Measurements from ENCODE around the gene BBC3. TPM values are rescaled to one million over a fixed set of nuclear protein-coding genes. Genes with fewer than 3 reads are reported as not detected.

BBC3 gene
- total RNA-seq, 1 donor from 2014 or later, result 54.6 TPM

DNA sequence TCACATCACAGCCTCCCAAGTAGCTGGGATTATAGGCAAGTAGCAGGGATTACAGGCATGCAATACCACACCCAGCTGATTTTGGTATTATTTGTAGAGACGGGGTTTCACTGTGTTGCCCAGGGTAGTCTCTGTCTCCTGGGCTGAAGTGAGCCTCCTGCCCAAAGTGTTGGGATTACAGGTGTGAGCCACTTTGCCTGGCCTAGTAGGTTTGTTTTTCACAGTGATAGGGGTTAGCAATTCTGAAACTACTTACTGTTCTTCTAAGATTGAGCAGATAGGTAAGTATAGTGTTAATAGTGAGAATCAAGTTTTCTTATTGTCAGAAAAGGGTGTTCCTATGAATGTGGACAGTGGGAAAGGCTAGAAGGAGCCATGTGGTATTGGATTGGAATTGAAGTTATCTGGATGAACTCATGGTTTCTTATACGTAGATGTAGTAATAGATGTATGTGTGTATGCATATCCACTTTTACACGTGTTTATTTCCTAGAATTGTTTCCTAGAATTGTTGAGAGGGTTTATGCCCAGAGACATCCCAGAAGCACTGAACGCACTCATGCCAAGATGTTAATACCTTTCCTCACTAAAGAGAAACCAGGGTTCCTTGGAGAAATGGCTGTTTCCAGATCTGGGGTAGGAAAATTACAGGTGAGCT lies 51.2 kb downstream of the BBC3 start:
- H2AFZ ChIP-seq (ENCODE audit: low read depth, low read length), result no peak overlapping the region
- H3K4me3 ChIP-seq (ENCODE audit: insufficient read depth, low read depth, low read length), result no peak overlapping the region
- H3K27ac ChIP-seq (ENCODE audit: low read depth, low read length), result no peak overlapping the region
- peaks cover 72% of the 10 kb centered on the region for H4K20me1 ChIP-seq (ENCODE audit: insufficient read depth, low read length)
- Mint-ChIP-seq H3K36me3 (ENCODE audit: low read depth, unreplicated experiment) (peaks cover 12% of the 10 kb centered on the region), H3K27me3 (ENCODE audit: low read depth, unreplicated experiment) (no peaks in the 10 kb centered on the region), H3K4me3 (ENCODE audit: unreplicated experiment) (no peak overlapping the region), H3K27ac (ENCODE audit: unreplicated experiment) (no peak overlapping the region), H3K4me1 (ENCODE audit: low read depth, unreplicated experiment) (peaks cover 19% of the 10 kb centered on the region), H3K9me3 (ENCODE audit: unreplicated experiment) (no peaks in the 10 kb centered on the region)
- DNase-seq (ENCODE audit: low read depth) (no peak), FAIRE-seq (no peak)
- H3K9me3 ChIP-seq (ENCODE audit: insufficient read depth, low read depth, low read length), result no peaks in the 10 kb centered on the region
- no peak overlapping the region for H3K9ac ChIP-seq (ENCODE audit: low read length)
- no peak overlapping the region for H3K4me2 ChIP-seq (ENCODE audit: low read length)
- peaks cover 40% of the 10 kb centered on the region for H3K4me1 ChIP-seq (ENCODE audit: insufficient read depth, low read length)
- TF ChIP-seq, protein P1, sequence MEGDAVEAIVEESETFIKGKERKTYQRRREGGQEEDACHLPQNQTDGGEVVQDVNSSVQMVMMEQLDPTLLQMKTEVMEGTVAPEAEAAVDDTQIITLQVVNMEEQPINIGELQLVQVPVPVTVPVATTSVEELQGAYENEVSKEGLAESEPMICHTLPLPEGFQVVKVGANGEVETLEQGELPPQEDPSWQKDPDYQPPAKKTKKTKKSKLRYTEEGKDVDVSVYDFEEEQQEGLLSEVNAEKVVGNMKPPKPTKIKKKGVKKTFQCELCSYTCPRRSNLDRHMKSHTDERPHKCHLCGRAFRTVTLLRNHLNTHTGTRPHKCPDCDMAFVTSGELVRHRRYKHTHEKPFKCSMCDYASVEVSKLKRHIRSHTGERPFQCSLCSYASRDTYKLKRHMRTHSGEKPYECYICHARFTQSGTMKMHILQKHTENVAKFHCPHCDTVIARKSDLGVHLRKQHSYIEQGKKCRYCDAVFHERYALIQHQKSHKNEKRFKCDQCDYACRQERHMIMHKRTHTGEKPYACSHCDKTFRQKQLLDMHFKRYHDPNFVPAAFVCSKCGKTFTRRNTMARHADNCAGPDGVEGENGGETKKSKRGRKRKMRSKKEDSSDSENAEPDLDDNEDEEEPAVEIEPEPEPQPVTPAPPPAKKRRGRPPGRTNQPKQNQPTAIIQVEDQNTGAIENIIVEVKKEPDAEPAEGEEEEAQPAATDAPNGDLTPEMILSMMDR (IDR thresholded peaks at IDR 0.05; ENCODE audit: insufficient read depth, low read depth, low read length), result no peak
- no peak for TF ChIP-seq EZH2 (IDR thresholded peaks at IDR 0.05; ENCODE audit: insufficient read depth, low read length)
- peaks cover 23% of the 10 kb centered on the region for H3K36me3 ChIP-seq (ENCODE audit: insufficient read depth, low read length)
- H3K27me3 ChIP-seq (ENCODE audit: insufficient read depth, low read length), result no peaks in the 10 kb centered on the region
- H3K79me2 ChIP-seq (ENCODE audit: insufficient read depth, low read length), result peaks cover 35% of the 10 kb centered on the region

- DNase-seq (ENCODE audit: low read depth) (peak; percentile 96), FAIRE-seq (peak; percentile 72)
- no peaks in the 10 kb centered on the region for H3K9me3 Mint-ChIP-seq (ENCODE audit: unreplicated experiment)
- Histone ChIP-seq H3K36me3 (ENCODE audit: insufficient read depth, low read length) (peaks cover 24% of the 10 kb centered on the region), H3K4me1 (ENCODE audit: insufficient read depth, low read length) (peaks cover 25% of the 10 kb centered on the region), H3K4me3 (ENCODE audit: insufficient read depth, low read depth, low read length) (peak overlapping the region; percentile 12), H3K4me2 (ENCODE audit: low read length) (peak overlapping the region; percentile 70), H4K20me1 (ENCODE audit: insufficient read depth, low read length) (peaks cover 50% of the 10 kb centered on the region), H3K9ac (ENCODE audit: low read length) (peak overlapping the region; percentile 65), H3K9me3 (ENCODE audit: insufficient read depth, low read depth, low read length) (no peaks in the 10 kb centered on the region), H3K79me2 (ENCODE audit: insufficient read depth, low read length) (peaks cover 40% of the 10 kb centered on the region), H2AFZ (ENCODE audit: low read depth, low read length) (no peak overlapping the region), H3K27me3 (ENCODE audit: insufficient read depth, low read length) (no peaks in the 10 kb centered on the region), H3K27ac (ENCODE audit: low read depth, low read length) (peak overlapping the region; percentile 92)
- H3K36me3 Mint-ChIP-seq (ENCODE audit: low read depth, unreplicated experiment), result peaks cover 22% of the 10 kb centered on the region
- TF ChIP-seq, protein P1 (IDR thresholded peaks at IDR 0.05; ENCODE audit: insufficient read depth, low read depth, low read length), result no peak
- TF ChIP-seq EZH2 (IDR thresholded peaks at IDR 0.05; ENCODE audit: insufficient read depth, low read length), result no peak
- H3K27ac Mint-ChIP-seq (ENCODE audit: unreplicated experiment), result peak overlapping the region; percentile 0
- H3K4me1 Mint-ChIP-seq (ENCODE audit: low read depth, unreplicated experiment), result peaks cover 12% of the 10 kb centered on the region
- H3K4me3 Mint-ChIP-seq (ENCODE audit: unreplicated experiment), result peak overlapping the region; percentile 55
- no peaks in the 10 kb centered on the region for H3K27me3 Mint-ChIP-seq (ENCODE audit: low read depth, unreplicated experiment)
Measured at GRCh38 chr19:47176627-47177090, 54.3 kb downstream of the BBC3 start.

DNA sequence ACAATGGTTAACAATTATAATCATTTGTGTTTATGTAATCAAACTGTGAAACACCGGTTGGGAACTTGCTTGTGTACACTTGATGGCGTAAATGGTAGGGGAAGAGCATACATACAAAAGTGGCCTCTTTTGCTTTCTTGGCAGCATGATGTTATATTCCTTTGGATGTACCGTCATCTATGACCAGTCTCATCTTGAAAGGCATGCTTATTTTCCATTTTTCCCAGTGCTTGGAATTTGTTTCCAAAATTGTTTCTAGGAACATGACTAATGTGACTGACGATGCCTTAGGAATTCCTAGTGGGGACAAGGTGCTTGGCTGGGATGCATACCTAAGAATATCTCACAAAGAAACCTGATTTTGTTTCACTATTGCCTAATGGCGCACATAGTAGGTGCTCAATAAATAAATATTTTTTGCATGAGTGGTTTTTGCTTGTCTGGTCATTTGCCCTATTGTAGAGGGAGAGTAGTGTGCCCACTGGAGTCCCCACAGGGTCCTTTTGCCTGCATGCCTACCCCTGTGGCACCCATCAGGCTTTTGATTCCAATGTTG lies 54.9 kb downstream of the BBC3 start:
- Mint-ChIP-seq H3K4me1 (ENCODE audit: low read depth, unreplicated experiment) (peaks cover 12% of the 10 kb centered on the region), H3K27ac (ENCODE audit: unreplicated experiment) (peak overlapping the region; percentile 0), H3K9me3 (ENCODE audit: unreplicated experiment) (no peaks in the 10 kb centered on the region), H3K4me3 (ENCODE audit: unreplicated experiment) (no peak overlapping the region), H3K36me3 (ENCODE audit: low read depth, unreplicated experiment) (peaks cover 22% of the 10 kb centered on the region), H3K27me3 (ENCODE audit: low read depth, unreplicated experiment) (no peaks in the 10 kb centered on the region)
- FAIRE-seq (peak; percentile 32), DNase-seq (ENCODE audit: low read depth) (peak; percentile 87)
- no peaks in the 10 kb centered on the region for H3K9me3 ChIP-seq (ENCODE audit: insufficient read depth, low read depth, low read length)
- H3K4me2 ChIP-seq (ENCODE audit: low read length), result peak overlapping the region; percentile 70
- peak overlapping the region; percentile 65 for H3K9ac ChIP-seq (ENCODE audit: low read length)
- H4K20me1 ChIP-seq (ENCODE audit: insufficient read depth, low read length), result peaks cover 50% of the 10 kb centered on the region
- peaks cover 24% of the 10 kb centered on the region for H3K36me3 ChIP-seq (ENCODE audit: insufficient read depth, low read length)
- H3K4me3 ChIP-seq (ENCODE audit: insufficient read depth, low read depth, low read length), result peak overlapping the region; percentile 12
- H2AFZ ChIP-seq (ENCODE audit: low read depth, low read length), result no peak overlapping the region
- H3K27me3 ChIP-seq (ENCODE audit: insufficient read depth, low read length), result no peaks in the 10 kb centered on the region
- peak overlapping the region; percentile 92 for H3K27ac ChIP-seq (ENCODE audit: low read depth, low read length)
- H3K79me2 ChIP-seq (ENCODE audit: insufficient read depth, low read length), result peaks cover 40% of the 10 kb centered on the region
- peaks cover 25% of the 10 kb centered on the region for H3K4me1 ChIP-seq (ENCODE audit: insufficient read depth, low read length)
- no peak for TF ChIP-seq EZH2 (IDR thresholded peaks at IDR 0.05; ENCODE audit: insufficient read depth, low read length)
- TF ChIP-seq, protein P1 (IDR thresholded peaks at IDR 0.05; ENCODE audit: insufficient read depth, low read depth, low read length), result no peak
